B cell (primary cell): Measurements from ENCODE around the gene BSG. TPM values are rescaled to one million over a fixed set of nuclear protein-coding genes. Genes with fewer than 3 reads are reported as not detected.

Experiments used
- ATAC-seq: fragments of 200-7000 bp; cut with Tn5 transposase; one replicate; pipeline ENCODE4 v1.10.0; 2021; ENCODE audit warnings: low read depth, mild to moderate bottlenecking, moderate number of reproducible peaks, moderate library complexity
- CTCF ChIA-PET: fragments of 350-600 bp; sonication (Branson Sonifier 250); formaldehyde crosslinking; loops from one replicate; lab custom pipeline; 2021; ENCODE audit warnings: antibody characterized with exemption, inconsistent platforms; lab: Charles Lee
- POLR2A ChIA-PET: fragments of 350-600 bp; sonication (Branson Sonifier 250); formaldehyde crosslinking; loops from one replicate; lab custom pipeline; 2021; ENCODE audit warnings: antibody characterized with exemption; lab: Charles Lee
- DNase-seq: peaks from one replicate; pipeline ENCODE4 v3.0.0; 2013
- H2AFZ ChIP-seq: 2 replicates; pipeline ENCODE4 v1.6.1; 2012; ENCODE audit warnings: mild to moderate bottlenecking, low read depth, low read length; ENCODE audit not compliant: insufficient read depth, poor library complexity, severe bottlenecking
- H3K27ac ChIP-seq, 2 donors: 1 replicate in 1 of 2; 2 replicates in 1 of 2; pipeline ENCODE4 v1.5.1; 2012 to 2013; ENCODE audit warnings: low read length in 2 of 2, mild to moderate bottlenecking in 2 of 2, moderate library complexity in 1 of 2
- H3K27me3 ChIP-seq, 4 experiments: fragments of 200-600 bp in 1 of 4; sonication (generic) in 1 of 4; replicated peaks in 1 of 4; 1 replicate in 2 of 4; 2 replicates in 2 of 4; pipeline versions ENCODE4 v1.6.1 to v1.7.0; 2013 to 2016; ENCODE audit warnings: low read length in 3 of 4, mild to moderate bottlenecking in 2 of 4, mixed read lengths in 1 of 4, moderate library complexity in 1 of 4; ENCODE audit not compliant: insufficient read depth in 4 of 4, control insufficient read depth in 3 of 4; ENCODE audit errors: control extremely low read depth in 1 of 4
- H3K36me3 ChIP-seq, 2 experiments: replicated peaks in 1 of 2; 1 replicate in 1 of 2; 2 replicates in 1 of 2; pipeline versions ENCODE4 v1.6.1 to v1.7.1; 2013; ENCODE audit warnings: low read length in 1 of 2; ENCODE audit not compliant: insufficient read depth in 2 of 2, control insufficient read depth in 1 of 2; ENCODE audit errors: control extremely low read depth in 1 of 2, extremely low read depth in 1 of 2
- H3K4me1 ChIP-seq, 2 donors: fragments of 200-600 bp in 1 of 2; sonication (generic) in 1 of 2; 1 replicate in 1 of 2; 2 replicates in 1 of 2; pipeline versions ENCODE4 v1.5.1 to v1.6.1; 2013 to 2017; ENCODE audit warnings: low read length in 2 of 2; ENCODE audit not compliant: control insufficient read depth in 2 of 2, insufficient read depth in 2 of 2
- H3K4me2 ChIP-seq: replicated peaks from 2 replicates; pipeline ENCODE3; 2012; ENCODE audit warnings: mild to moderate bottlenecking, low read depth, low read length; ENCODE audit not compliant: poor library complexity, severe bottlenecking
- H3K4me3 ChIP-seq, 5 experiments: fragments of 200-600 bp in 1 of 5; sonication (generic) in 1 of 5; 1 replicate in 3 of 5; 2 replicates in 2 of 5; pipeline versions ENCODE4 v1.5.1 to v1.7.0; 2011 to 2016; ENCODE audit warnings: low read length in 4 of 5, mild to moderate bottlenecking in 4 of 5, low read depth in 2 of 5, control low read depth in 1 of 5, moderate library complexity in 1 of 5; ENCODE audit not compliant: insufficient read depth in 1 of 5; ENCODE audit errors: control extremely low read depth in 1 of 5, extremely low read depth in 1 of 5
- H3K79me2 ChIP-seq: fragments of 200-600 bp; sonication (generic); one replicate; pipeline ENCODE4 v1.6.0; 2016; ENCODE audit warnings: low read length; ENCODE audit not compliant: control insufficient read depth, insufficient read depth
- H3K9ac ChIP-seq: fragments of 200-600 bp; sonication (generic); 2 replicates; pipeline ENCODE4 v1.6.1; 2017; ENCODE audit warnings: mild to moderate bottlenecking, low read length, moderate library complexity
- H3K9me3 ChIP-seq, 3 donors: one replicate each; pipeline versions ENCODE4 v1.6.1 to v1.7.1; 2013; ENCODE audit warnings: low read length in 2 of 3; ENCODE audit not compliant: control insufficient read depth in 2 of 3, insufficient read depth in 1 of 3; ENCODE audit errors: control extremely low read depth in 1 of 3
- H4K20me1 ChIP-seq: 2 replicates; pipeline ENCODE4 v1.6.0; 2012; ENCODE audit warnings: mild to moderate bottlenecking, low read length; ENCODE audit not compliant: insufficient read depth, control insufficient read depth, poor library complexity, severe bottlenecking
- H3K27ac Mint-ChIP-seq: one replicate; pipeline ENCODE4 v1.8.0; 2021; ENCODE audit warnings: mixed read lengths
- H3K27me3 Mint-ChIP-seq: one replicate; pipeline ENCODE4 v1.8.0; 2021; ENCODE audit warnings: mixed read lengths
- H3K4me1 Mint-ChIP-seq: one replicate; pipeline ENCODE4 v1.8.0; 2021; ENCODE audit warnings: mixed read lengths
- H3K4me3 Mint-ChIP-seq: one replicate; pipeline ENCODE4 v1.8.0; 2021; ENCODE audit warnings: mixed read lengths
- H3K9me3 Mint-ChIP-seq: one replicate; pipeline ENCODE4 v1.8.0; 2022; ENCODE audit warnings: mixed read lengths; ENCODE audit not compliant: insufficient read depth
- CTCF ChIP-seq: fragments of 200-600 bp; IDR thresholded peaks from one replicate; pipeline ENCODE4 v1.8.0; 2022; ENCODE audit warnings: antibody characterized with exemption, mild to moderate bottlenecking
- EZH2 ChIP-seq: IDR thresholded peaks from 2 replicates; pipeline ENCODE4 v1.6.1; 2012; ENCODE audit warnings: borderline replicate concordance, low read depth, mild to moderate bottlenecking, moderate library complexity, low read length; ENCODE audit not compliant: insufficient read depth, poor library complexity, severe bottlenecking
- WGBS: methylation state at CpG from one replicate; pipeline ENCODE4 v1.1.5; 2013; ENCODE audit warnings: missing lambda C conversion rate; ENCODE audit not compliant: insufficient coverage; 5-methylcytosine and 5-hydroxymethylcytosine counted together
- intact Hi-C: fragments of 100-400 bp; cut with micrococcal nuclease; formaldehyde crosslinking; loops from one replicate; pipeline ENCODE4 v1.10.0; 2022
- polyA plus RNA-seq: library from polyadenylated mRNA; depleted of rRNA; stranded (reverse); fragments of >200 nt; gene quantifications from 2 replicates; pipeline ENCODE4 v1.2.3, GENCODE V29; 2012
- total RNA-seq, 2 donors: library from RNA; stranded (reverse); fragments of 120-200 nt in 1 of 2; gene quantifications; 1 replicate in 1 of 2; 2 replicates in 1 of 2; pipeline versions ENCODE4 v1.2.3 to v1.2.4, GENCODE V29; 2013 to 2022

The BSG gene
- total and polyA plus RNA-seq, 2 donors (not counting 1 experiment from before 2014, with no cell fraction given), result 82.1 to 131 TPM

GRCh38 chr19:608155-609003 is 36.0 kb downstream of the BSG start:
- H3K4me1 Mint-ChIP-seq, result peaks cover 11% of the 10 kb centered on the region
- no peak overlapping the region for H3K27ac Mint-ChIP-seq
- Histone ChIP-seq H3K9ac (no peak overlapping the region), H3K27ac (no peak overlapping the region), H3K79me2 (no peaks in the 10 kb centered on the region), H3K4me3 (no peak overlapping the region), H3K36me3 (no peaks in the 10 kb centered on the region), H3K4me1 (peaks cover 11 to 30% of the 10 kb centered on the region in 2 donors), H4K20me1 (no peaks in the 10 kb centered on the region), H3K4me2 (no peak overlapping the region), H3K9me3 (peaks cover 0 to 5% (median 0%) of the 10 kb centered on the region in 3 donors), H2AFZ (no peak overlapping the region), H3K27me3 (peaks cover 0 to 2% (median 0%) of the 10 kb centered on the region in 4 experiments)
- POLR2A ChIA-PET, result no interaction called here
- H3K4me3 Mint-ChIP-seq, result no peak overlapping the region
- H3K27me3 Mint-ChIP-seq, result no peaks in the 10 kb centered on the region
- ATAC-seq (no peak), DNase-seq (no peak)
- 90% methylated on average over 26 of the region's 30 CpGs for WGBS
- H3K9me3 Mint-ChIP-seq, result no peaks in the 10 kb centered on the region
- CTCF ChIA-PET, result no interaction called here
- intact Hi-C loops, result no loop called here
- TF ChIP-seq EZH2, result no peak
- no peak for TF ChIP-seq CTCF

GRCh38 chr19:609004-609346 is 36.6 kb downstream of the BSG start:
- ChIA-PET POLR2A (no interaction called here), CTCF (no interaction called here)
- Mint-ChIP-seq H3K27ac (no peak overlapping the region), H3K27me3 (no peaks in the 10 kb centered on the region), H3K4me1 (peaks cover 11% of the 10 kb centered on the region), H3K4me3 (no peak overlapping the region), H3K9me3 (no peaks in the 10 kb centered on the region)
- no peak overlapping the region for H3K27ac ChIP-seq
- H3K4me2 ChIP-seq, result no peak overlapping the region
- TF ChIP-seq EZH2, result no peak
- TF ChIP-seq CTCF, result no peak
- ATAC-seq (no peak), DNase-seq (no peak)
- H3K36me3 ChIP-seq, result no peaks in the 10 kb centered on the region
- no peak overlapping the region for H3K4me3 ChIP-seq
- peaks cover 0 to 5% (median 0%) of the 10 kb centered on the region in 3 donors for H3K9me3 ChIP-seq
- H3K9ac ChIP-seq, result no peak overlapping the region
- H3K4me1 ChIP-seq, result peaks cover 11 to 30% of the 10 kb centered on the region in 2 donors
- H2AFZ ChIP-seq, result no peak overlapping the region
- WGBS, result 85% methylated on average over 22 of the region's 22 CpGs
- H4K20me1 ChIP-seq, result no peaks in the 10 kb centered on the region
- intact Hi-C loops, result no loop called here
- peaks cover 0 to 2% (median 0%) of the 10 kb centered on the region in 4 experiments for H3K27me3 ChIP-seq
- no peaks in the 10 kb centered on the region for H3K79me2 ChIP-seq
